HG02798 (cell line): ENCODE results near the gene RGS13.

ENCODE experiments used
- ATAC-seq: cut with Tn5 transposase; IDR thresholded peaks from one replicate; pipeline ENCODE4 v1.9.1; 2021; ENCODE audit warnings: mild to moderate bottlenecking; ENCODE audit not compliant: unreplicated experiment, poor library complexity

RGS13 gene

GRCh38 chr1:192620071-192620635 is 15.8 kb upstream of the RGS13 start:
- ATAC-seq = no peak

GRCh38 chr1:192626366-192627179 is 9.4 kb upstream of the RGS13 start:
- peak; percentile 80 for ATAC-seq

GRCh38 chr1:192627901-192628300 is 8.0 kb upstream of the RGS13 start:
- peak; percentile 44 for ATAC-seq

GRCh38 chr1:192628396-192629057 is 7.4 kb upstream of the RGS13 start:
- no peak for ATAC-seq

- no peak for ATAC-seq
Measured at GRCh38 chr1:192629612-192630011, 6.3 kb upstream of the RGS13 start.

- no peak for ATAC-seq
Measured at GRCh38 chr1:192630521-192631287, 5.2 kb upstream of the RGS13 start.

GRCh38 chr1:192631749-192632148 is 4.2 kb upstream of the RGS13 start:
- no peak for ATAC-seq

- no peak for ATAC-seq
Measured at GRCh38 chr1:192632188-192632587, 3.8 kb upstream of the RGS13 start.

- peak; percentile 22 for ATAC-seq
Measured at GRCh38 chr1:192632641-192633532, 3.1 kb upstream of the RGS13 start.

- ATAC-seq = no peak
Measured at GRCh38 chr1:192633533-192634253, 2.3 kb upstream of the RGS13 start.

GRCh38 chr1:192635041-192635440 is 906 bp upstream of the RGS13 start:
- ATAC-seq = no peak

- ATAC-seq = peak; percentile 79
Measured at GRCh38 chr1:192639607-192640368, 3.8 kb downstream of the RGS13 start.

- ATAC-seq = no peak
Measured at GRCh38 chr1:192652159-192652558, 16.2 kb downstream of the RGS13 start.

GRCh38 chr1:192654120-192654519 is 18.2 kb downstream of the RGS13 start:
- ATAC-seq = no peak

GRCh38 chr1:192654591-192655251 is 18.8 kb downstream of the RGS13 start:
- no peak for ATAC-seq

- ATAC-seq = no peak
Measured at GRCh38 chr1:192657760-192658159, 21.8 kb downstream of the RGS13 start.

- no peak for ATAC-seq
Measured at GRCh38 chr1:192658255-192658654, 22.3 kb downstream of the RGS13 start.

GRCh38 chr1:192660613-192661012 is 24.7 kb downstream of the RGS13 start:
- ATAC-seq = no peak
